Endothelial cell of umbilical vein (primary cell): Measurements from ENCODE around the gene CERS5. TPM values are rescaled to one million over a fixed set of nuclear protein-coding genes. Genes with fewer than 3 reads are reported as not detected.

Experiments used
- Bru-seq: library from RNA; stranded (reverse); fragments of 400-500 nt; gene quantifications from one replicate; lab custom pipeline; 2021; lab: Mats Ljungman, UMichigan
- BruChase-seq, 2 experiments: library from RNA; stranded (reverse); fragments of 400-500 nt; gene quantifications; one replicate each; lab custom pipeline; 2021; lab: Mats Ljungman, UMichigan
- BruUV-seq: library from RNA; stranded (reverse); fragments of 400-500 nt; replicated peaks from 2 replicates; lab custom pipeline; 2021; lab: Mats Ljungman, UMichigan
- CTCF ChIA-PET: fragments of 300-600, 350-600 bp; sonication (Branson Sonifier 250); formaldehyde crosslinking; loops from one replicate; lab custom pipeline; 2021; ENCODE audit warnings: antibody characterized with exemption, inconsistent platforms; lab: Charles Lee
- POLR2A ChIA-PET: fragments of 300-600, 350-600 bp; sonication (Branson Sonifier 250); formaldehyde crosslinking; loops from one replicate; lab custom pipeline; 2021; ENCODE audit warnings: antibody characterized with exemption, inconsistent platforms; lab: Charles Lee
- DNase-seq: peaks from one replicate; pipeline ENCODE4 v3.0.0-alpha.2; 2011; ENCODE audit warnings: low read depth, low spot score
- FAIRE-seq: peaks from 2 replicates; lab custom pipeline; 2011; peaks lifted over from hg19 to GRCh38; lab: Jason Lieb, UNC
- H2AFZ ChIP-seq: 2 replicates; pipeline ENCODE4 v1.6.0; 2012; ENCODE audit warnings: low read depth, low read length, control low read depth, inconsistent platforms
- H3K27ac ChIP-seq: 2 replicates; pipeline ENCODE4 v1.5.1; 2011; ENCODE audit warnings: low read depth, mild to moderate bottlenecking, control low read depth, low read length, moderate library complexity; ENCODE audit not compliant: insufficient read depth
- H3K27me3 ChIP-seq, 2 experiments: 2 replicates each; pipeline versions ENCODE4 v1.6.0 to v1.6.1; 2011; ENCODE audit warnings: low read length in 2 of 2, mixed read lengths in 1 of 2; ENCODE audit not compliant: control insufficient read depth in 2 of 2, insufficient read depth in 2 of 2
- H3K36me3 ChIP-seq, 2 experiments: 2 replicates in 1 of 2; 3 replicates in 1 of 2; pipeline ENCODE4 v1.5.1; 2011; ENCODE audit warnings: low read length in 2 of 2, mild to moderate bottlenecking in 1 of 2, moderate library complexity in 1 of 2; ENCODE audit not compliant: control insufficient read depth in 2 of 2, insufficient read depth in 2 of 2; ENCODE audit errors: extremely low read depth in 1 of 2
- H3K4me1 ChIP-seq: 3 replicates; pipeline ENCODE4 v1.5.1; 2011; ENCODE audit warnings: mild to moderate bottlenecking, low read length; ENCODE audit not compliant: control insufficient read depth, insufficient read depth; ENCODE audit errors: extremely low read depth
- H3K4me2 ChIP-seq: 2 replicates; pipeline ENCODE4 v1.6.1; 2011; ENCODE audit warnings: low read length, control low read depth, mixed read lengths; ENCODE audit not compliant: insufficient read depth
- H3K4me3 ChIP-seq, 3 experiments: fragments of 200-600 bp in 1 of 3; sonication (generic), shearing (Covaris generic) in 1 of 3; replicated peaks in 1 of 3; 2 replicates each; pipeline ENCODE4 v1.5.1; 2011 to 2016; ENCODE audit warnings: control low read depth in 3 of 3, low read length in 3 of 3, mild to moderate bottlenecking in 2 of 3, inconsistent platforms in 1 of 3, low read depth in 1 of 3, moderate library complexity in 1 of 3; ENCODE audit not compliant: insufficient read depth in 1 of 3
- H3K79me2 ChIP-seq: 2 replicates; pipeline ENCODE4 v1.6.0; 2012; ENCODE audit warnings: low read length, inconsistent platforms; ENCODE audit not compliant: control insufficient read depth, insufficient read depth
- H3K9ac ChIP-seq: replicated peaks from 2 replicates; pipeline ENCODE3; 2011; ENCODE audit warnings: low read length, control low read depth; ENCODE audit not compliant: insufficient read depth; ENCODE audit errors: extremely low read depth
- H3K9me1 ChIP-seq: replicated peaks from 3 replicates; pipeline ENCODE4 v1.6.0; 2011; ENCODE audit warnings: mild to moderate bottlenecking, low read length; ENCODE audit not compliant: control insufficient read depth, insufficient read depth; ENCODE audit errors: extremely low read depth
- H3K9me3 ChIP-seq: replicated peaks from 2 replicates; pipeline ENCODE4 v1.5.1; 2012; ENCODE audit warnings: low read length, inconsistent platforms; ENCODE audit not compliant: control insufficient read depth, insufficient read depth
- H4K20me1 ChIP-seq: replicated peaks from 2 replicates; pipeline ENCODE3; 2011; ENCODE audit warnings: mild to moderate bottlenecking, low read length; ENCODE audit not compliant: control insufficient read depth, insufficient read depth; ENCODE audit errors: extremely low read depth
- GATA2 ChIP-seq: IDR thresholded peaks from 2 replicates; pipeline ENCODE4 v1.7.0; 2011; ENCODE audit warnings: low read depth, mild to moderate bottlenecking, moderate library complexity, mixed read lengths, low read length; ENCODE audit not compliant: insufficient read length, insufficient read depth
- POLR2A ChIP-seq: IDR thresholded peaks from 2 replicates; pipeline ENCODE4 v1.6.1; 2012; ENCODE audit warnings: low read depth, mild to moderate bottlenecking, control low read depth, low read length
- POLR2AphosphoS5 ChIP-seq: IDR thresholded peaks from 2 replicates; pipeline ENCODE4 v1.6.1; 2012; ENCODE audit warnings: low read depth, mild to moderate bottlenecking, control low read depth, low read length, moderate library complexity; ENCODE audit not compliant: insufficient read depth
- dilution Hi-C: fragments of 300-500 bp; cut with MboI; formaldehyde crosslinking; loops from one replicate; pipeline ENCODE4 v1.15.0; 2019; ENCODE audit warnings: low sequenced_read_pairs; ENCODE audit not compliant: extremely low pct_ligation_motif_present
- intact Hi-C: fragments of 100-400 bp; cut with micrococcal nuclease; formaldehyde crosslinking; loops from one replicate; pipeline ENCODE4 v1.10.0; 2022
- long read RNA-seq: library from polyadenylated mRNA; stranded (forward); transcript quantifications from one replicate; pipeline ENCODE4 v2.0.0, GENCODE V29; 2021
- polyA minus RNA-seq, 3 experiments: library from RNA; depleted of rRNA, polyadenylated mRNA; stranded (reverse); fragments of >200 nt; gene quantifications; 1 replicate in 1 of 3; 2 replicates in 2 of 3; pipeline ENCODE4 v1.2.3, GENCODE V29; 2011
- polyA plus RNA-seq, 4 experiments: library from polyadenylated mRNA; depleted of rRNA in 3 of 4; stranded (reverse) in 3 of 4; unstranded in 1 of 4; fragments of >200 nt; gene quantifications; 2 replicates each; pipeline versions ENCODE4 v1.2.1 to v1.2.3, GENCODE V29; 2011 to 2012; ENCODE audit warnings: missing spikeins in 1 of 4
- total RNA-seq: library from RNA; stranded (reverse); gene quantifications from 2 replicates; pipeline ENCODE4 v1.2.3, GENCODE V29; 2021

CERS5 gene, protein sequence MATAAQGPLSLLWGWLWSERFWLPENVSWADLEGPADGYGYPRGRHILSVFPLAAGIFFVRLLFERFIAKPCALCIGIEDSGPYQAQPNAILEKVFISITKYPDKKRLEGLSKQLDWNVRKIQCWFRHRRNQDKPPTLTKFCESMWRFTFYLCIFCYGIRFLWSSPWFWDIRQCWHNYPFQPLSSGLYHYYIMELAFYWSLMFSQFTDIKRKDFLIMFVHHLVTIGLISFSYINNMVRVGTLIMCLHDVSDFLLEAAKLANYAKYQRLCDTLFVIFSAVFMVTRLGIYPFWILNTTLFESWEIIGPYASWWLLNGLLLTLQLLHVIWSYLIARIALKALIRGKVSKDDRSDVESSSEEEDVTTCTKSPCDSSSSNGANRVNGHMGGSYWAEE
- 60.4 and 66.4 TPM in 2 replicates for total RNA-seq
- polyA plus RNA-seq, result 108 and 118 TPM in 2 replicates
- 56.7 and 64.6 TPM in 2 replicates for polyA plus RNA-seq (2011; cell fraction: cytosol; rRNA removed)
- 123 and 124 TPM in 2 replicates for polyA plus RNA-seq (2011; cell fraction: nucleus; rRNA removed)
- 44.3 and 44.7 TPM in 2 replicates for polyA plus RNA-seq (2012)
- 142 and 152 TPM in 2 replicates for polyA minus RNA-seq
- 22.2 TPM for polyA minus RNA-seq (2011; cell fraction: cytosol; rRNA and poly(A)+ RNA removed)
- polyA minus RNA-seq (2011; cell fraction: nucleus; rRNA and poly(A)+ RNA removed), result 60.6 and 113 TPM in 2 replicates
- percentile 80 among the genes with signal in this experiment for Bru-seq, nascent RNA
- percentile 93 among the genes with signal in this experiment for BruChase-seq, experiment 1, labeled RNA remaining after a 6-hour chase
- BruChase-seq, experiment 2, labeled RNA remaining after a 2-hour chase, result percentile 95 among the genes with signal in this experiment
- long read RNA-seq, transcript CERS5-201 (10 exons, 2,051 nt), result major isoform, 69 of 123 reads
- long read RNA-seq, partial matches to known transcripts, result 8 of 123 reads
- long read RNA-seq, other reads (novel, unspliced or antisense), result 44 of 123 reads

DNA sequence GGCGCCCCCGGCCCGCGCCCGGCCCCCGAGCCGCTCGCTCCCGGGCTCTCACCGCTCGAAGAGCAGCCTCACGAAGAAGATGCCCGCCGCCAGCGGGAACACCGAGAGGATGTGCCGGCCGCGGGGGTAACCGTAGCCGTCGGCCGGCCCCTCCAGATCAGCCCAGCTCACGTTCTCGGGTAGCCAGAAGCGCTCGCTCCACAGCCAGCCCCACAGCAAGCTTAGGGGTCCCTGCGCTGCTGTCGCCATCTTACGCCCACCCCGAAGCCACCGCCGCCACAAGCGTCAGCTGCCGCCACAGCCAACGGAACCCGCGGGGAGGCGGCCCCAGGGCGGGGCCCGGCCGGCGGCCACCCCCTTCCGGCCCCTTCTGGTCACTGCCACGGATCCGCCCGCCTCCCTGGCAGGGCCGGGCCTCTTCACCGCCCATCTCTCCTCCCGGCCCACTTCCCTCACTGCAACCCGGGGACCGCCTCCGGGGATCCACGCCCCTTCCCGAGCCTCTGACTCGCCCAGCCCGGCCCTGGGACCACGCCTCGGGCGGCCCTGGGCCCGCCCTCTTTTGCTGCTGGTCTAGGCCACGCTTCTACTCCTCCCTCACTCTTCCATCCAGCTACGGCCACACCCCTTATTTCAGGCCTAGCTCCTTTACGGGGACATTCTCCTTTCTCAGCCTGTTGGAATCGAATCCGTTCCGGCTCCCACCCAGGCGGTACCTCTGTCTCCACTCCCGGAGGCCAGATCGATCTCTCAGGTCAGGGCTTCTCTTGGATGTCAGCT lies at the start of gene CERS5:
Gene CERS5 (minus strand): TSS at position 321 of the 780 bp plus-strand sequence. CDS start 72 bp downstream, at position 249.
- DNase-seq, result peak; percentile 99
- TF ChIP-seq GATA2, result no peak
- peak; percentile 93 for TF ChIP-seq POLR2AphosphoS5
- peak; percentile 91 for TF ChIP-seq POLR2A
- Histone ChIP-seq H3K9me1 (no peaks in the 10 kb centered on the region), H3K27me3 (no peaks in the 10 kb centered on the region), H3K79me2 (peaks cover 40% of the 10 kb centered on the region), H3K4me3 (peak within 1 kb of the TSS; percentile 92 to 98 (median 93)), H3K36me3 (no peaks in the 10 kb centered on the region), H3K9ac (peak within 1 kb of the TSS; percentile 79), H3K4me2 (peak within 1 kb of the TSS; percentile 97), H3K9me3 (no peaks in the 10 kb centered on the region), H4K20me1 (no peaks in the 10 kb centered on the region), H3K4me1 (peaks cover 7% of the 10 kb centered on the region), H3K27ac (peak within 1 kb of the TSS; percentile 75), H2AFZ (peak within 1 kb of the TSS; percentile 99)
- ChIA-PET POLR2A (interaction anchor here (0.5 to 2.0 kb wide), 7 partner anchors 25 to 1827 kb away, joined by 3 to 20 read pairs (median 4); partner anchors contain the start of genes COX14 and SMARCD1), CTCF (interaction anchor here (0.6 to 2.6 kb wide), 15 partner anchors 9 to 147 kb away, joined by 3 to 33 read pairs (median 3); partner anchors contain the start of genes COX14 and SMARCD1)
- dilution Hi-C loops (no loop called here), intact Hi-C loops (loop anchor here (1.0 to 2.0 kb wide), 2 partner anchors 55 to 92 kb away; partner anchors contain the start of gene COX14)
- BruUV-seq, result no TSS peak
- peak; percentile 98 for FAIRE-seq
